Adrenal gland (tissue), 12 donors: ENCODE results near the gene EXOC3. TPM values are rescaled to one million over a fixed set of nuclear protein-coding genes. Genes with fewer than 3 reads are reported as not detected.

Experiments
- DNase-seq, 7 donors: peaks; one replicate each; pipeline ENCODE4 v3.0.0-alpha.2; 2019 to 2020
- H3K27ac ChIP-seq, 5 donors: fragments of 200-600 bp; sonication (generic) in 4 of 5; 1 replicate in 3 of 5; 2 replicates in 2 of 5; pipeline versions ENCODE4 v1.5.1 to v1.8.0; 2016 to 2020; ENCODE audit warnings: mild to moderate bottlenecking in 1 of 5
- H3K27me3 ChIP-seq: fragments of 200-600 bp; 2 replicates; pipeline ENCODE4 v1.8.0; 2021
- H3K36me3 ChIP-seq, 2 donors: fragments of 200-600 bp; replicated peaks in 1 of 2; 1 replicate in 1 of 2; 2 replicates in 1 of 2; pipeline versions ENCODE4 v1.5.1 to v1.8.0; 2018 to 2022
- H3K4me1 ChIP-seq, 2 donors: fragments of 200-600 bp; replicated peaks in 1 of 2; 1 replicate in 1 of 2; 2 replicates in 1 of 2; pipeline versions ENCODE4 v1.5.1 to v1.8.0; 2018 to 2021
- H3K4me3 ChIP-seq, 4 donors: fragments of 200-600 bp; sonication (generic) in 3 of 4; one replicate each; pipeline ENCODE4 v1.5.1; 2016 to 2018
- H3K9me3 ChIP-seq, 3 donors: fragments of 200-600 bp; sonication (generic) in 1 of 3; replicated peaks in 1 of 3; 1 replicate in 2 of 3; 2 replicates in 1 of 3; pipeline versions ENCODE4 v1.5.1 to v1.8.0; 2016 to 2021
- CTCF ChIP-seq, 6 experiments: fragments of 450-650 bp in 4 of 6; fragments of 200-600 bp in 2 of 6; sonication (generic) in 1 of 6; IDR thresholded peaks; 1 replicate in 5 of 6; 2 replicates in 1 of 6; pipeline versions ENCODE4 v1.5.1 to v1.8.0; 2016 to 2021; ENCODE audit warnings: antibody characterized with exemption in 6 of 6, mild to moderate bottlenecking in 2 of 6, moderate library complexity in 1 of 6
- POLR2A ChIP-seq, 2 donors: fragments of 450-650 bp; IDR thresholded peaks; one replicate each; pipeline ENCODE4 v1.6.1; 2017; ENCODE audit warnings: antibody characterized with exemption in 2 of 2, mild to moderate bottlenecking in 2 of 2, moderate library complexity in 1 of 2
- WGBS, 4 donors: extraction: QIAGEN DNeasy Blood & Tissue Kit in 2 of 4; methylation state at CpG; one replicate each; pipeline versions ENCODE4 v1.1.5 to v1.1.7; 2013 to 2017; 5-methylcytosine and 5-hydroxymethylcytosine counted together
- intact Hi-C, 2 donors: fragments of 100-400 bp; cut with DNase I; formaldehyde crosslinking; loops; one replicate each; pipeline versions ENCODE4 v1.14.1 to v1.15.0; 2022 to 2023
- polyA plus RNA-seq, 3 donors: library from polyadenylated mRNA; stranded (reverse); fragments of 200-250 nt in 2 of 3; fragments of 350-450 nt in 1 of 3; fragmentation: Illumina TruSeq in 1 of 3; extraction: RNeasy Lipid Tissue Mini Kit (QIAGEN cat#74804) in 1 of 3; gene quantifications; one replicate each; pipeline ENCODE4 v1.2.3, GENCODE V29; 2013 to 2014
- total RNA-seq, 9 donors: library from RNA; depleted of rRNA in 4 of 9; stranded (reverse); fragments of >200 nt in 4 of 9; fragments of 120-200 nt in 1 of 9; fragmentation: NEBNext Ultra II Directional in 1 of 9; extraction: Animal tissue kit (Norgen Biotek cat#: 25700) in 1 of 9; gene quantifications; one replicate each; pipeline versions ENCODE4 v1.1.0 to v1.2.4, GENCODE V29; 2013 to 2023
- donor health status: healthy with polysubstance abuse.
- donor health status: Bipolar disorder and iron deficiency.
- donor health status: DM: yes; HTN: yes; CAD: no.
- donor health status: DM: no; HTN: no; CAD: no.
- donor health status: DM: no; HTN: no; CAD: no.
- donor health status: DM: yes; HTN: yes; CAD: no.

Gene EXOC3
- total and polyA plus RNA-seq, 12 donors, result 24.7 to 66.4 (median 42.7) TPM

- H3K27me3 ChIP-seq, result peaks cover 27% of the 10 kb centered on the region
- intact Hi-C loops, result loop anchor here in 1 of 2 donors (10.0 kb wide), 1 partner anchor 420 kb away; the partner anchor contains the start of genes BRD9 and TRIP13
Measured at GRCh38 chr5:474840-475661, 32.1 kb downstream of the EXOC3 start.

GRCh38 chr5:475704-476101 is 32.7 kb downstream of the EXOC3 start:
- Histone ChIP-seq H3K9me3 (no peaks in the 10 kb centered on the region), H3K27me3 (peaks cover 27% of the 10 kb centered on the region), H3K36me3 (no peaks in the 10 kb centered on the region), H3K4me3 (no peak overlapping the region), H3K4me1 (peaks cover 14 to 22% of the 10 kb centered on the region in 2 donors), H3K27ac (no peak overlapping the region)
- TF ChIP-seq CTCF (IDR thresholded peaks at IDR 0.05), result no peak
- TF ChIP-seq POLR2A (IDR thresholded peaks at IDR 0.05), result no peak
- 43 to 85% (median 75%) methylated on average over 3 to 8 of the region's 8 CpGs; no CpG with 5 or more reads in 1 of the 4 donors for WGBS, 4 donors
- intact Hi-C loops, result loop anchor here in 1 of 2 donors (10.0 kb wide), 1 partner anchor 419 kb away; the partner anchor contains the start of genes BRD9 and TRIP13
- DNase-seq, result no peak

More at GRCh38 chr5:474840-475661, 32.1 kb downstream of the EXOC3 start:
- 19 to 29% (median 24%) methylated on average over 6 to 50 of the region's 50 CpGs for WGBS, 4 donors
- no peak for TF ChIP-seq CTCF (IDR thresholded peaks at IDR 0.05)
- TF ChIP-seq POLR2A (IDR thresholded peaks at IDR 0.05), result no peak
- Histone ChIP-seq H3K4me1 (peaks cover 14 to 27% of the 10 kb centered on the region in 2 donors), H3K27ac (no peak overlapping the region), H3K36me3 (no peaks in the 10 kb centered on the region), H3K4me3 (no peak overlapping the region), H3K9me3 (no peaks in the 10 kb centered on the region)
- DNase-seq, result peak in 1 of 7 donors; percentile 13

GRCh38 chr5:476102-476813 is 33.3 kb downstream of the EXOC3 start:
- intact Hi-C loops, result loop anchor here in 1 of 2 donors (10.0 kb wide), 1 partner anchor 419 kb away; the partner anchor contains the start of genes BRD9 and TRIP13
- H3K4me3 ChIP-seq, result no peak overlapping the region
- 81 to 90% (median 82%) methylated on average over 14 to 51 of the region's 51 CpGs for WGBS, 4 donors
- no peak for DNase-seq
- H3K27ac ChIP-seq, result no peak overlapping the region
- TF ChIP-seq CTCF (IDR thresholded peaks at IDR 0.05) (no peak), POLR2A (IDR thresholded peaks at IDR 0.05) (no peak)
- peaks cover 14 to 17% of the 10 kb centered on the region in 2 donors for H3K4me1 ChIP-seq
- H3K27me3 ChIP-seq, result peaks cover 29% of the 10 kb centered on the region
- H3K36me3 ChIP-seq, result no peaks in the 10 kb centered on the region
- no peaks in the 10 kb centered on the region for H3K9me3 ChIP-seq

- H3K36me3 ChIP-seq, result no peaks in the 10 kb centered on the region
- 64 to 74% (median 72%) methylated on average over 7 to 9 of the region's 9 CpGs for WGBS, 4 donors
- TF ChIP-seq CTCF (IDR thresholded peaks at IDR 0.05), result no peak
- intact Hi-C loops, result loop anchor here in 1 of 2 donors (10.0 kb wide), 1 partner anchor 418 kb away; the partner anchor contains the start of genes BRD9 and TRIP13
- H3K4me1 ChIP-seq, result peaks cover 11 to 13% of the 10 kb centered on the region in 2 donors
- H3K27me3 ChIP-seq, result peaks cover 32% of the 10 kb centered on the region
- no peak overlapping the region for H3K4me3 ChIP-seq
- no peaks in the 10 kb centered on the region for H3K9me3 ChIP-seq
- no peak for DNase-seq
- no peak overlapping the region for H3K27ac ChIP-seq
Measured at GRCh38 chr5:476814-477175, 33.8 kb downstream of the EXOC3 start.
